CD4-positive, alpha-beta T cell treated with Interleukin-10 for 1 hour (primary cell): ENCODE results near the gene CDH16.
A peak's percentile ranks its signal among the peaks of the same experiment; 100 is the strongest.
"Not testable (repeated sequence)": the region's sequence is repeated elsewhere in the genome, so short reads cannot be mapped to it uniquely, and the experiment has no call there.

Experiments used
- DNase-seq: peaks from one replicate; pipeline ENCODE4 v3.0.0-alpha.2; 2020

The CDH16 gene

GRCh38 chr16:66947302-66948065 lies 28.8 kb upstream of the CDH16 start:
- peak; percentile 88 for DNase-seq

- no peak for DNase-seq
Observed at GRCh38 chr16:66946974-66947301, 28.3 kb upstream of the CDH16 start.

GRCh38 chr16:66946541-66946940 lies 27.9 kb upstream of the CDH16 start:
- no peak for DNase-seq

- DNase-seq, result no peak
Observed at GRCh38 chr16:66945939-66946338, 27.3 kb upstream of the CDH16 start.

GRCh38 chr16:66944971-66945370 lies 26.3 kb upstream of the CDH16 start:
- not testable (repeated sequence) for DNase-seq

GRCh38 chr16:66944054-66944441 lies 25.4 kb upstream of the CDH16 start:
- DNase-seq, result no peak

- DNase-seq, result no peak
Observed at GRCh38 chr16:66943426-66944053, 24.9 kb upstream of the CDH16 start.

GRCh38 chr16:66942981-66943380 lies 24.3 kb upstream of the CDH16 start:
- no peak for DNase-seq

GRCh38 chr16:66940236-66940635 lies 21.6 kb upstream of the CDH16 start:
- no peak for DNase-seq

GRCh38 chr16:66939366-66939765 lies 20.7 kb upstream of the CDH16 start:
- DNase-seq, result no peak

GRCh38 chr16:66937725-66938337 lies 19.1 kb upstream of the CDH16 start:
- DNase-seq, result no peak

- DNase-seq, result no peak
Observed at GRCh38 chr16:66936889-66937554, 18.3 kb upstream of the CDH16 start.

- no peak for DNase-seq
Observed at GRCh38 chr16:66936462-66936861, 17.8 kb upstream of the CDH16 start.

GRCh38 chr16:66935314-66936011 lies 16.8 kb upstream of the CDH16 start, which contains the start of gene CES2:
Gene CES2, plus strand, starts transcription at chr16:66935516. Its CDS starts 120 bp downstream, at chr16:66935636.
- no peak for DNase-seq

- DNase-seq, result not testable (repeated sequence)
Observed at GRCh38 chr16:66934839-66935313, 16.2 kb upstream of the CDH16 start.

- peak; percentile 90 for DNase-seq
Observed at GRCh38 chr16:66934138-66934838, 15.6 kb upstream of the CDH16 start, which contains the start of gene CIAO2B. Gene CIAO2B, minus strand, starts transcription at chr16:66934402. Its CDS starts 38 bp downstream, at chr16:66934364.

GRCh38 chr16:66933776-66934137 lies 15.1 kb upstream of the CDH16 start:
- no peak for DNase-seq

- no peak for DNase-seq
Observed at GRCh38 chr16:66932076-66932475, 13.4 kb upstream of the CDH16 start.

- DNase-seq, result no peak
Observed at GRCh38 chr16:66931665-66932064, 13.0 kb upstream of the CDH16 start.

- DNase-seq, result no peak
Observed at GRCh38 chr16:66930189-66930588, 11.5 kb upstream of the CDH16 start.

GRCh38 chr16:66928702-66929388 lies 10.2 kb upstream of the CDH16 start:
- DNase-seq, result peak; percentile 27
